K562 (cell line): Measurements from ENCODE around the gene NDUFAF2. TPM values are rescaled to one million over a fixed set of nuclear protein-coding genes. Genes with fewer than 3 reads are reported as not detected.
A peak's percentile ranks its signal among the peaks of the same experiment; 100 is the strongest.

Experiments
- ATAC-seq: fragments of 200-7000 bp; cut with Tn5 transposase; 3 replicates; pipeline ENCODE4 v1.9.1; 2020; ENCODE audit warnings: moderate library complexity
- BruUV-seq: library from RNA; stranded (reverse); fragments of 400-500 nt; replicated peaks from 2 replicates; lab custom pipeline; 2021; lab: Mats Ljungman, UMichigan
- CTCF ChIA-PET: fragments of 300-600 bp; formaldehyde crosslinking; extraction: SDS; loops from one replicate; lab custom pipeline; 2021; ENCODE audit warnings: low intra/inter-chr PET ratio; lab: Yijun Ruan, JAX
- POLR2A ChIA-PET: fragments of 300-600, 350-650 bp; sonication (Branson Sonifier 250); formaldehyde crosslinking; extraction: SDS; loops from one replicate; lab custom pipeline; 2021; ENCODE audit warnings: antibody characterized with exemption, inconsistent platforms; lab: Yijun Ruan, JAX
- DNase-seq, 4 experiments: peaks; one replicate each; pipeline versions ENCODE4 v3.0.0 to v3.0.0-alpha.2; 2011 to 2018; ENCODE audit warnings: low spot score in 3 of 4, mixed read lengths in 3 of 4; ENCODE audit errors: extremely low read depth in 1 of 4
- FAIRE-seq: peaks from 2 replicates; lab custom pipeline; 2011; peaks lifted over from hg19 to GRCh38; lab: Jason Lieb, UNC
- H2AFZ ChIP-seq: 2 replicates; pipeline ENCODE4 v1.6.0; 2011; ENCODE audit warnings: low read depth, low read length, control low read depth, inconsistent platforms
- H3K27ac ChIP-seq: fragments of 200-600 bp; 3 replicates; pipeline ENCODE4 v1.8.0; 2011; ENCODE audit warnings: low read depth, mild to moderate bottlenecking, control low read depth, inconsistent platforms, low read length, moderate library complexity, mixed read lengths; ENCODE audit errors: extremely low read depth
- H3K27me3 ChIP-seq, 2 experiments: fragments of 300-600 bp in 1 of 2; 2 replicates in 1 of 2; 3 replicates in 1 of 2; pipeline versions ENCODE4 v1.6.0 to v1.8.0; 2011; ENCODE audit warnings: inconsistent platforms in 2 of 2, low read length in 2 of 2, mild to moderate bottlenecking in 1 of 2, mixed read lengths in 1 of 2, moderate library complexity in 1 of 2; ENCODE audit not compliant: control insufficient read depth in 2 of 2, insufficient read depth in 2 of 2
- H3K36me3 ChIP-seq: fragments of 300-600 bp; 3 replicates; pipeline ENCODE4 v1.8.0; 2011; ENCODE audit warnings: mild to moderate bottlenecking, low read length, inconsistent platforms; ENCODE audit not compliant: control insufficient read depth, insufficient read depth
- H3K4me1 ChIP-seq, 2 experiments: fragments of 200-600 bp in 1 of 2; replicated peaks in 1 of 2; 2 replicates in 1 of 2; 3 replicates in 1 of 2; pipeline versions ENCODE4 v1.5.1 to v1.8.0; 2011; ENCODE audit warnings: inconsistent platforms in 2 of 2, low read length in 2 of 2, mild to moderate bottlenecking in 1 of 2, mixed read lengths in 1 of 2, moderate library complexity in 1 of 2; ENCODE audit not compliant: control insufficient read depth in 2 of 2, insufficient read depth in 2 of 2
- H3K4me2 ChIP-seq: 2 replicates; pipeline ENCODE4 v1.6.1; 2011; ENCODE audit warnings: low read length, control low read depth, inconsistent platforms, mixed read lengths; ENCODE audit not compliant: insufficient read depth
- H3K4me3 ChIP-seq: fragments of 200-600 bp; sonication (generic), shearing (Covaris generic); 2 replicates; pipeline ENCODE4 v1.5.1; 2016; ENCODE audit warnings: control low read depth, inconsistent platforms
- H3K79me2 ChIP-seq: fragments of 200-600 bp; 3 replicates; pipeline ENCODE4 v1.8.0; 2011; ENCODE audit warnings: low read length, inconsistent platforms; ENCODE audit not compliant: control insufficient read depth, insufficient read depth
- H3K9ac ChIP-seq, 2 experiments: 2 replicates each; pipeline versions ENCODE4 v1.6.0 to v1.6.1; 2011; ENCODE audit warnings: low read depth in 2 of 2, low read length in 2 of 2, control low read depth in 1 of 2, inconsistent platforms in 1 of 2, mild to moderate bottlenecking in 1 of 2, mixed read lengths in 1 of 2; ENCODE audit not compliant: insufficient read depth in 1 of 2
- H3K9me1 ChIP-seq: one replicate; pipeline ENCODE4 v1.6.0; 2011; ENCODE audit warnings: inconsistent platforms, mild to moderate bottlenecking, low read length, moderate library complexity; ENCODE audit not compliant: control insufficient read depth, insufficient read depth
- H3K9me3 ChIP-seq: replicated peaks from 2 replicates; pipeline ENCODE4 v1.5.1; 2011; ENCODE audit warnings: low read depth, low read length, inconsistent platforms; ENCODE audit not compliant: control insufficient read depth, insufficient read depth
- H4K20me1 ChIP-seq: replicated peaks from 2 replicates; pipeline ENCODE4 v1.6.1; 2011; ENCODE audit warnings: low read length, inconsistent platforms, mixed read lengths; ENCODE audit not compliant: control insufficient read depth, insufficient read depth
- ARID1B ChIP-seq: fragments of 450-650 bp; IDR thresholded peaks from 2 replicates; pipeline ENCODE4 v1.6.1; 2016; ENCODE audit warnings: antibody characterized with exemption, mild to moderate bottlenecking, inconsistent platforms
- MTF1 ChIP-seq: fragments of 250-450 bp; sonication (Bioruptor Pico); IDR thresholded peaks from 2 replicates; pipeline ENCODE4 v1.9.0; 2021; ENCODE audit warnings: moderate library complexity, mild to moderate bottlenecking, inconsistent platforms, borderline replicate concordance
- RFX1 ChIP-seq: fragments of 450-650 bp; IDR thresholded peaks from 2 replicates; pipeline ENCODE4 v1.6.1; 2016; ENCODE audit warnings: mild to moderate bottlenecking, moderate library complexity
- SNRNP70 ChIP-seq: fragments of 200-400 bp; formaldehyde crosslinking; optimal IDR thresholded peaks from 2 replicates; pipeline ENCODE3; 2017; ENCODE audit warnings: low read depth, low read length
- TCF7 ChIP-seq: sonication (generic); IDR thresholded peaks from 2 replicates; pipeline ENCODE4 v1.6.1; 2016; ENCODE audit warnings: antibody characterized with exemption, borderline replicate concordance
- ZNF316 ChIP-seq: fragments of 450-650 bp; IDR thresholded peaks from 2 replicates; pipeline ENCODE4 v1.6.1; 2016
- WGBS: fragments of 100-300 bp; shearing (Covaris generic); methylation state at CpG from one replicate; pipeline ENCODE4 v1.1.6; 2016; ENCODE audit warnings: low coverage, mixed read lengths; ENCODE audit not compliant: insufficient coverage; ENCODE audit errors: missing lambda C conversion rate; 5-methylcytosine and 5-hydroxymethylcytosine counted together
- in situ Hi-C: fragments of 300-500 bp; cut with MboI; formaldehyde crosslinking; loops from 4 replicates; pipeline ENCODE4 v1.15.0; 2018; ENCODE audit warnings: inconsistent platforms, mixed read lengths
- intact Hi-C: fragments of 100-400 bp; cut with micrococcal nuclease; formaldehyde crosslinking; loops from 2 replicates; pipeline ENCODE4 v1.14.2; 2022
- polyA plus RNA-seq, 8 experiments: library from polyadenylated mRNA; depleted of rRNA in 4 of 8; stranded (reverse) in 5 of 8; unstranded in 3 of 8; fragments of >200 nt; fragmentation: Nextera tagmentation in 2 of 8; fragmentation: Illumina TruSeq in 1 of 8; extraction: Ambion mirVana in 2 of 8; extraction: Trizol in 1 of 8; gene quantifications; 2 replicates each; pipeline versions ENCODE4 v1.2.1 to v1.2.3, GENCODE V29; 2011 to 2014; ENCODE audit warnings: inconsistent platforms in 1 of 8, missing spikeins in 1 of 8
- total RNA-seq, 7 experiments: library from RNA; depleted of rRNA in 6 of 7; stranded (reverse); fragments of >200 nt in 6 of 7; fragmentation: Illumina TruSeq in 2 of 7; extraction: Trizol in 2 of 7; gene quantifications; 2 replicates each; pipeline versions ENCODE4 v1.2.1 to v1.2.3, GENCODE V29; 2011 to 2021; ENCODE audit warnings: low replicate concordance in 1 of 7

Gene NDUFAF2
- total and polyA plus RNA-seq, 9 of the 15 experiments (the other 6 are each of a cell fraction or from before 2014, with no cell fraction given): 56.0 to 155 (median 95.9) TPM

GRCh38 chr5:61002611-61003355, 57.8 kb downstream of the NDUFAF2 start:
- WGBS: 33% methylated on average over 3 of the region's 4 CpGs
- Histone ChIP-seq H3K4me3 (no peak overlapping the region), H3K9me3 (no peaks in the 10 kb centered on the region), H3K79me2 (no peaks in the 10 kb centered on the region), H3K9me1 (no peaks in the 10 kb centered on the region), H3K27ac (no peak overlapping the region), H4K20me1 (no peaks in the 10 kb centered on the region), H3K9ac (no peak overlapping the region), H2AFZ (no peak overlapping the region), H3K4me1 (no peaks in the 10 kb centered on the region), H3K36me3 (no peaks in the 10 kb centered on the region), H3K4me2 (no peak overlapping the region), H3K27me3 (no peaks in the 10 kb centered on the region)
- BruUV-seq: no TSS peak
- ATAC-seq: no peak
- no peak for DNase-seq
- in situ Hi-C loops (no loop called here), intact Hi-C loops (no loop called here)
- POLR2A ChIA-PET: interaction anchor here (1.2 kb wide), 1 partner anchor 9 kb away, joined by 3 read pairs; no protein-coding TSS in a partner anchor
- CTCF ChIA-PET: no interaction called here
- TF ChIP-seq ZNF316 (0 out of 2 replicates have a peak, but pooled peaks have one; percentile 9), RFX1 (no peak)
- no peak for FAIRE-seq

DNA sequence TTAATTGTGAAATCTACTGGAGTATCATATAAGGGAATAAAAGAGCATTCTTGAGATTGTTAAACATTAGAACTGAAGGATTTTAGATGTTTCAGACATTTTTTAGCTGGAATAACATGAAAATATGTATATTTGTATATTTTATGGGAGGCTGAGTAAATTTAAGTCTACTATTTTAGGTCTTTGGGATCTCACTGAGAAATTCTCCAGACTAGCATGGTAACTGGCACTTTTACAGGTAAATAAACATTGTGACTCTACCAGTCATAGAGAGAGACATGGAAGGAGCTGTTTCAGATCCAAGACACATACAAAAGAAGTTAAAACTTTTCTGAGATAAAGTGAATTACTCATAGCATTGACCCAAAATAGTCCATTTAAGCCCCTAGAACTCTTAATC, 59.4 kb downstream of the NDUFAF2 start:
- no peaks in the 10 kb centered on the region for H3K79me2 ChIP-seq
- H4K20me1 ChIP-seq: no peaks in the 10 kb centered on the region
- TF ChIP-seq TCF7 (no peak), SNRNP70 (no peak), MTF1 (CRISPR knock-in tag) (no peak), ARID1B (no peak)
- TF ChIP-seq, all 486 proteins: peak for 0
- intact Hi-C loops: no loop called here
- H3K4me3 ChIP-seq: no peak overlapping the region
- ATAC-seq (no peak), FAIRE-seq (no peak), DNase-seq (no peak)
- no peak overlapping the region for H3K9ac ChIP-seq
- H3K4me1 ChIP-seq: no peaks in the 10 kb centered on the region
- ChIA-PET CTCF (no interaction called here), POLR2A (no interaction called here)
- H3K27me3 ChIP-seq: no peaks in the 10 kb centered on the region
- BruUV-seq: no TSS peak
- H3K9me1 ChIP-seq: no peaks in the 10 kb centered on the region
- H3K9me3 ChIP-seq: no peaks in the 10 kb centered on the region
- in situ Hi-C loops: no loop called here
- no peak overlapping the region for H3K4me2 ChIP-seq
- no peak overlapping the region for H2AFZ ChIP-seq
- H3K27ac ChIP-seq: no peak overlapping the region
- H3K36me3 ChIP-seq: no peaks in the 10 kb centered on the region
